Naive thymus-derived CD8-positive, alpha-beta T cell (primary cell): ENCODE data around the gene ULK2. TPM values are rescaled to one million over a fixed set of nuclear protein-coding genes. Genes with fewer than 3 reads are reported as not detected.

Source experiments
- ATAC-seq, 2 donors: fragments of 150-1000 bp; cut with Tn5 transposase in 1 of 2; sonication (Bioruptor Pico), chemical (Tn5 transposase) in 1 of 2; 1 replicate in 1 of 2; 2 replicates in 1 of 2; pipeline ENCODE4 v1.10.0; 2021; ENCODE audit warnings: mild to moderate bottlenecking in 2 of 2, moderate library complexity in 2 of 2
- POLR2A ChIA-PET: fragments of 350-600 bp; sonication (Branson Sonifier 250); formaldehyde crosslinking; loops from one replicate; lab custom pipeline; 2021; ENCODE audit warnings: antibody characterized with exemption; lab: Charles Lee
- DNase-seq, 10 donors: peaks; one replicate each; pipeline versions ENCODE4 v3.0.0 to v3.0.0-alpha.2; 2020 to 2022
- H3K27ac Mint-ChIP-seq, 10 donors: one replicate each; pipeline ENCODE4 v1.8.0; 2020 to 2022; ENCODE audit warnings: mild to moderate bottlenecking in 10 of 10, mixed read lengths in 10 of 10, moderate library complexity in 4 of 10, inconsistent platforms in 1 of 10
- H3K27me3 Mint-ChIP-seq, 5 donors: one replicate each; pipeline ENCODE4 v1.8.0; 2021 to 2022; ENCODE audit warnings: mixed read lengths in 5 of 5
- H3K36me3 Mint-ChIP-seq, 3 donors: one replicate each; pipeline ENCODE4 v1.8.0; 2020 to 2022; ENCODE audit warnings: mixed read lengths in 3 of 3, mild to moderate bottlenecking in 2 of 3, inconsistent platforms in 1 of 3
- H3K4me1 Mint-ChIP-seq, 4 donors: one replicate each; pipeline ENCODE4 v1.8.0; 2021 to 2022; ENCODE audit warnings: mixed read lengths in 4 of 4
- H3K4me3 Mint-ChIP-seq, 10 donors: one replicate each; pipeline ENCODE4 v1.8.0; 2020 to 2022; ENCODE audit warnings: mild to moderate bottlenecking in 10 of 10, mixed read lengths in 10 of 10, moderate library complexity in 6 of 10, inconsistent platforms in 1 of 10
- H3K9me3 Mint-ChIP-seq, 9 donors: one replicate each; pipeline ENCODE4 v1.8.0; 2020 to 2022; ENCODE audit warnings: mixed read lengths in 9 of 9, mild to moderate bottlenecking in 3 of 9, inconsistent platforms in 1 of 9, moderate library complexity in 1 of 9
- polyA plus RNA-seq, 3 donors: library from polyadenylated mRNA; unstranded; fragments of 300-500 nt; fragmentation: Illumina TruSeq; gene quantifications; one replicate each; pipeline ENCODE4 v1.2.3, GENCODE V29; 2021
- total RNA-seq, 8 experiments: library from RNA in 2 of 8; stranded (reverse) in 2 of 8; gene quantifications; one replicate each; pipeline ENCODE4 v1.2.3 and lab custom pipeline; 2021 to 2026

ULK2 gene
- total and polyA plus RNA-seq, 5 experiments from 2014 or later, result 7.9 to 15.4 (median 12.2) TPM

- Mint-ChIP-seq H3K9me3 (no peaks in the 10 kb centered on the region), H3K4me1 (peaks cover 11 to 32% (median 23%) of the 10 kb centered on the region in 4 donors), H3K36me3 (no peaks in the 10 kb centered on the region), H3K27me3 (no peaks in the 10 kb centered on the region), H3K27ac (peak overlapping the region in 5 of 10 donors; percentile 10 to 63 (median 43)), H3K4me3 (no peak overlapping the region)
- DNase-seq (peak in 1 of 10 donors; percentile 52), ATAC-seq (no peak)
- POLR2A ChIA-PET, result interaction anchor here (1.0 to 1.6 kb wide), 2 partner anchors 79 to 90 kb away, joined by 3 to 5 read pairs; partner anchors contain the start of gene ALDH3A2
These were observed 140.1 kb downstream of the ULK2 start for GRCh38 chr17:19727501-19728078.

- no peaks in the 10 kb centered on the region for H3K27me3 Mint-ChIP-seq
- POLR2A ChIA-PET, result interaction anchor here (1.0 to 1.6 kb wide), 2 partner anchors 79 to 91 kb away, joined by 3 to 5 read pairs; partner anchors contain the start of gene ALDH3A2
These were observed 140.9 kb downstream of the ULK2 start for GRCh38 chr17:19726631-19727376.

GRCh38 chr17:19725486-19725885 lies 142.2 kb downstream of the ULK2 start:
- ATAC-seq, result no peak
- Mint-ChIP-seq H3K27me3 (no peaks in the 10 kb centered on the region), H3K4me1 (peaks cover 9 to 36% (median 25%) of the 10 kb centered on the region in 4 donors), H3K4me3 (peak overlapping the region; percentile 72 to 92 (median 80)), H3K9me3 (no peaks in the 10 kb centered on the region), H3K27ac (peak overlapping the region; percentile 43 to 92 (median 86)), H3K36me3 (no peaks in the 10 kb centered on the region)
- peak in 1 of 10 donors; percentile 32 for DNase-seq
- POLR2A ChIA-PET, result interaction anchor here (1.5 kb wide), 1 partner anchor 20 kb away, joined by 3 read pairs; no protein-coding TSS in a partner anchor

More at GRCh38 chr17:19726631-19727376, 140.9 kb downstream of the ULK2 start:
- DNase-seq (no peak), ATAC-seq (no peak)
- Mint-ChIP-seq H3K4me1 (peaks cover 11 to 33% (median 25%) of the 10 kb centered on the region in 4 donors), H3K36me3 (no peaks in the 10 kb centered on the region), H3K9me3 (no peaks in the 10 kb centered on the region), H3K27ac (peak overlapping the region in 7 of 10 donors; percentile 10 to 63 (median 43)), H3K4me3 (no peak overlapping the region)

GRCh38 chr17:19724501-19725420 lies 143.0 kb downstream of the ULK2 start:
- Mint-ChIP-seq H3K27ac (peak overlapping the region; percentile 79 to 92 (median 86)), H3K27me3 (no peaks in the 10 kb centered on the region), H3K4me3 (peak overlapping the region; percentile 72 to 92 (median 80)), H3K4me1 (peaks cover 9 to 37% (median 25%) of the 10 kb centered on the region in 4 donors), H3K36me3 (no peaks in the 10 kb centered on the region), H3K9me3 (no peaks in the 10 kb centered on the region)
- DNase-seq (peak in 6 of 10 donors; percentile 28 to 66 (median 36)), ATAC-seq (peak; percentile 79 to 83)
- POLR2A ChIA-PET, result interaction anchor here (1.5 kb wide), 1 partner anchor 20 kb away, joined by 3 read pairs; no protein-coding TSS in a partner anchor

- POLR2A ChIA-PET, result interaction anchor here (0.7 kb wide), 1 partner anchor 126 kb away, joined by 4 read pairs; no protein-coding TSS in a partner anchor
- no peaks in the 10 kb centered on the region for H3K36me3 Mint-ChIP-seq
These were observed 143.8 kb downstream of the ULK2 start for GRCh38 chr17:19723964-19724363.

More at GRCh38 chr17:19723964-19724363, 143.8 kb downstream of the ULK2 start:
- H3K9me3 Mint-ChIP-seq, result no peaks in the 10 kb centered on the region
- peak in 1 of 10 donors; percentile 31 for DNase-seq
- no peak for ATAC-seq
- H3K27ac Mint-ChIP-seq, result peak overlapping the region in 8 of 10 donors; percentile 18 to 86 (median 58)
- peaks cover 9 to 39% (median 25%) of the 10 kb centered on the region in 4 donors for H3K4me1 Mint-ChIP-seq
- H3K27me3 Mint-ChIP-seq, result no peaks in the 10 kb centered on the region
- H3K4me3 Mint-ChIP-seq, result peak overlapping the region; percentile 47 to 82 (median 66)

Other genes starting within 250 kb of the ULK2 start
- gene ALDH3A2, start 219.2 kb downstream of the ULK2 start, total RNA-seq, result 10 to 100 TPM; 55.5 to 67.0 TPM
- 10 to 100 TPM; 20.6 to 23.6 (median 22.0) TPM for gene ALDH3A2, start 219.2 kb downstream of the ULK2 start, polyA plus RNA-seq
- gene SLC47A2, start 151.4 kb downstream of the ULK2 start, total RNA-seq, result not detected
- not detected for gene SLC47A2, start 151.4 kb downstream of the ULK2 start, polyA plus RNA-seq
- gene ALDH3A1, start 119.6 kb downstream of the ULK2 start, total RNA-seq, result not detected
- under 1 TPM in 1 of 3 donors, not detected in 2; 0.11 TPM for gene ALDH3A1, start 119.6 kb downstream of the ULK2 start, polyA plus RNA-seq
- gene AKAP10, start 109.9 kb upstream of the ULK2 start, total RNA-seq, result 10 to 100 TPM; 70.7 to 71.9 TPM
- 10 to 100 TPM; 15.3 to 28.5 (median 17.5) TPM for gene AKAP10, start 109.9 kb upstream of the ULK2 start, polyA plus RNA-seq
- 1 to 10 TPM; 1.8 to 1.9 TPM for gene SPECC1, start 141.4 kb upstream of the ULK2 start, total RNA-seq
- 1 to 10 TPM; 2.5 to 4.7 (median 3.1) TPM for gene SPECC1, start 141.4 kb upstream of the ULK2 start, polyA plus RNA-seq